HuH-7.5 (cell line): Measurements from ENCODE around the gene AMPH.

Source experiments
- DNase-seq: peaks from one replicate; pipeline ENCODE4 v3.0.0; 2011; ENCODE audit warnings: low spot score

Gene AMPH

DNA sequence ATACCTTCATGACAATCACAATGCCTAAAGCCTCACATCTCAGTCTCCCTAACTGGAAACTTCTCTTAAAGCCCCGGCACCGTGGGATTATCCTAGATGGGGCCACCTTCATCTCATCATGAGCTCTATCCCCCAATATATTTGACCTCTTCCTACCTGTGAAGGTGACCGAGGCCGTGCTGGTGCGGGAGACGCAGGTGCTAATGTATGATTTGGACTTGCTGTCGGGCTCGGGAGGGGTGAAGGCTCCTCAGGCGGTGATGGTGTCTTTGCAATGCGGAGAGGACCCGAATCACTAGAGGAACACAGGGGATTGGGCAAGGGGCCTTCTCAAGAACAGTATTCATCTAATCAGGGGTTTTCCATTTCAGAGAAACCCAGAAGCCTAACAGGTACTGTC lies 168.4 kb downstream of the AMPH start:
- DNase-seq, result no peak

- DNase-seq, result no peak
Observed at GRCh38 chr7:38461887-38462286, 169.3 kb downstream of the AMPH start.

DNA sequence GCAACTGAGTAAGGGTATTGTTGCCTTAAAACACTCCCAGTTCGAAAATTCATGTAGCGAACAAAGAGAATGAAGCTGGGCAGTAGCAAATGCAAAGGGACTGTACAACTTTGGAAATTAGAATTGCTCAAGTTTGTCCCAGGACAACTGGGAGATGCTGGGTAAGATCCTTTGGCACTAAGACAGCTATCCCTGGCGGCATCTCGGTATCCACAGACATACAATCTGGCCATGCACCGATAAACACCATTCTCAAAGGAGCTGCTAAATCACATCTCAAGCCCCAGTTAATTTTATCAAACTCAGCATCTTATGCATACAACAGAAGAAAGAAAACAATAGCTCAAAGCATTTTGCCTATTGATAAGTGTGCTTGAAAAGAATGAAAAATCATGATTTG lies 177.3 kb downstream of the AMPH start:
- DNase-seq, result no peak

DNA sequence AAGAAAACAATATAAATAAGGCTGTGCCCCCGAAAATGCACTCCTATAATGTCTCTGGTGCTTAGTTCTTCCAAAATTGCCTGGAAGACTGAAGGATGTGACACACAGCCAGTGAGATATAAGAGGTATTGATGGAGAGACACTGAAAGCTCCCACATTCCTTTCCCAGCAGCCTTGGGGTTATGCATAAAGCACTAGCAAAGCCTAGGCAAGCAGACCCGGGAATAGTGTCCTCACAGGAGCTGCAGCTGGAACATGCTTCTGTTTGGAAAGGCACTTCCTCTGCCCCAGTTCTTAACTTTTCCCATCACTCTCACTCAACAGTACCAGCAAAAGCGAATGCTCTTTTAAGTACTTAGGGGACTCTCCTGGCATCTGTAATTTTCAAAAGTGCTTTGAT lies 178.0 kb downstream of the AMPH start:
- DNase-seq, result no peak

GRCh38 chr7:38452681-38453108 lies 178.5 kb downstream of the AMPH start:
- no peak for DNase-seq

- no peak for DNase-seq
Observed at GRCh38 chr7:38451840-38452239, 179.3 kb downstream of the AMPH start.

DNA sequence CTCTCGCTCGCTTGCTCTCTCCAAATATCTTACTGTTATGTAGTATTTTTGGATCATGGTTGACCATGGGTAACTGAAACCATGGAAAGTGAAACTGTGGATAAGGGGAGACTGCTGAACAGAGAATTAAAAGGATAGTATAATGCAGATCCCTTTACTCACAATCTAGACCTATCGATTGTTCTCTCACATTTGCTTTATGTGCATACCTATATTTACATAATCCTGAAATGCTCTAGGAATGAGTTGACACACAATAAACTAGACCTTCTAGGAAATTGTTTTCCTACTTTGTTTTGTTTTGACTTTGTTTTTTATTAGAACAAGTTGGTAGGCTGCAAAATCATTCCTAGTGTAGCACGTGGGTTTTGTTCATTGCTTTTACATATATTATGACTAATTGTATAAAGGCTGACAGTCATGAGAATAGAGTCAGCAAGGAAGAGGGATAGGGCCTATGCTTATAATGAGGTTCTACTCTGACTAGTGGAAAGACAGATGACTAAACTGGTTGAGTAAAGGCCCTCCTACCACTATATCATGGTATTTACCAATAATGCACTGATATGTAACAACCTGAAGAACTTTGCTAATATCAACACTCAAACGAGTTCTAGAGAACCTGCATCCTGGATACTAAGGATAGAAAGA lies 182.5 kb downstream of the AMPH start:
- no peak for DNase-seq

DNA sequence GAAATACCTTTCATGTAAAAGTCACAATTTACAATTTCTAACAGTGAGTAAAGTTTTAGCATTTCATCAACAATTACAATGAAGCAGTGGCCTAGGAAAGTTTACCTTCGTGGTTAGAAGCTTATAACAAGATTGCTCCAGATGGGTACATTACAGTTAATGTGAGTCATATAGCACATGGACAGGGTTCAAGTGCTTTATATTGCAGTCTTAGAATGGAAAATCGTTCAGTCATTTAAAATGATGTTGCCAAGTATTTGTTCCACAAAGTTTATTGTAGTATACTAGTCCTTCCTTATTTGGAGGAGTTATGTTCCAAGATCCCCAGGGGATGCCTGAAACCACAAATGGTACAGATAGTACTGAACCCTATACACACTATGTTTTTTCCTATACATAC lies 183.1 kb downstream of the AMPH start:
- no peak for DNase-seq

- no peak for DNase-seq
Observed at GRCh38 chr7:38438970-38439369, 192.2 kb downstream of the AMPH start.

DNA sequence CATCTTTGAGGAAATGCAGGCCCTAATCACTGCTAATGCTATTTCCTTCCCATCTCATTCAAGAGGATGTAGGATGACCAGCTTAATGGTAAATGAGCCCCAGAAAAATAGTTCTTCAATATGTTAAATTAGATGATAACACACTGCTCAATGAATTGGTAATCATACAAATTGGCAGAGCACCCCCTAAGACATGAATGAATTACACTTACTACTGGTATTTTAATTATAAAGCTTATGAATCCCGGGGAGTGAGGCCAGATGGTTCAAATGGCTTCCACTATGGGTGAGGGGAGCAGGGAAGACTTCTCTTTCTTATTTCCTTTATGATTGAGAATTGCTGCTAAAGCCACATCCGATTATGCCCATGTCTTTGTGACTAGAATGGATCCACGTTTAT lies 198.5 kb downstream of the AMPH start:
- DNase-seq, result no peak

GRCh38 chr7:38432080-38432479 lies 199.1 kb downstream of the AMPH start:
- no peak for DNase-seq

DNA sequence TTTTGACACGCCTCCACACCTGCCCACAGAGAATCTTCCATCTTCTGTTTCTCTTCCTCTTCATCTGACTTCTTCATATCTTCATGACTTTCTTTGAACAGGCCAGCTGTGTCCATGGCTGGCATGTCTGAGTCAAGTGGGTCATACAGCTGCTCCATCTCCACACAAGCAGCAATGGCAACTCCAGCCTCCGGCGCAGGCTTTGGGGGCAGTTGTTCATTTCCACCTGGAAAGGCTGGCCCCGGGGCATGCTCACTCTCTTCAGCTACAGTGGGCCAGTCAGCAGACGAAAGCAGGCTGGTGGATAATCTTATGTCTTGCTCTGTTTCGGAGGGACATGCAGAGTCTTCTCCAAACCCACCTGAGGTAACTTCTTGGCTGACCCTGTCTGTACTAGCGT lies 202.1 kb downstream of the AMPH start:
- DNase-seq, result no peak

GRCh38 chr7:38428041-38428440 lies 203.1 kb downstream of the AMPH start:
- DNase-seq, result no peak

- no peak for DNase-seq
Observed at GRCh38 chr7:38427279-38427955, 203.8 kb downstream of the AMPH start.

GRCh38 chr7:38425509-38425908 lies 205.7 kb downstream of the AMPH start:
- no peak for DNase-seq

DNA sequence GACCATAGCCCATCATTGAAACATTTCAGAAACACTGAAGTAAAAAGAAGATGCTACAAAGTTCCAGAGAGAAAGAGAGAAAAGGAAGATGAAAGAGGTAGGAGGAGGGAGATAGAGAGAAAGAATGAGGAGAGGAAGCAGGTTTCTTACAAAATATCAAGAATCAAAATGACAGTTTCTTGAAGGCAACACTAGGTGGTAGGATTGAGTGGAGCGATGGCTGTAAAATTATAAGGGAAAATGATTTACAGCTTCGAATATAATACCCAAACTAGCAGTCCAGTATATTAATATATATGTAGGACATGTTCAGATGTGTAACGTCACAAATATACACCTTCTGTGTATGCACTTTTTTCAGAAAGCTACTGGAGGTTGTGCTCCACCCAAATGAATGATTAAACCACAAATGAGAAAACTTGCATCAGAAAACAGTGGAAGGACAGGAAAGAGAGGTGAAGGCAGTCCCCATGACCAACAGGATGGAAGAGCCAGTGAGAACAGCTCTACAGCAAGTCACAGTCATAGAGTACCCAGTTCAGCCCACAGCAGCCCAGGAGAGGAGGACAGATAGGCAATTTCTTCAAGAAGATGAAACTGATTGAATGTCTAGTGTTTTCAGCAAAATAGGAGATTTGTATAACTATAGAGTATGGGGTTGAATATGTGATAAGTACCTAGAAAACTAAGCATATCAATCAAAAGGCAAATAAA lies 206.3 kb downstream of the AMPH start:
- DNase-seq, result no peak

- no peak for DNase-seq
Observed at GRCh38 chr7:38413784-38414183, 217.4 kb downstream of the AMPH start.

DNA sequence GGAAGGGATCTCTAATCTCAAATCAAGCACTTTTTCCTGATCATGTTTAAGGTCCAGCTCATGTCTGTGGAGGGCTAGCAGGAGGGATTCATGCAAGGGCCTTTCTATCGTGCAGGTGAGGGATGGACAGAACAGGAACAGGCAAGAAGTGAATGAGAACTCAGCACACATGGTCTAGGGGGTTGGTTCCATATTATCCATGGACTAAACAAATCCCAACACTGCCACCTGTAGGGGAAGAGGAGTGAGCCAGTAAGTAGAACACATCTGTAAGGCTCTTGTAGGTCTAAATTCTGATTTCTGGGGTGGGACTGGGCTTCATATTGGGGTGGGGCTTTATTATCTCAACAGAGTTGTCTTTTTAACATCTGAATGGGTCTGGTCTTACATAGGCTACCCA lies 219.8 kb downstream of the AMPH start:
- no peak for DNase-seq

GRCh38 chr7:38410056-38410455 lies 221.1 kb downstream of the AMPH start:
- DNase-seq, result no peak

DNA sequence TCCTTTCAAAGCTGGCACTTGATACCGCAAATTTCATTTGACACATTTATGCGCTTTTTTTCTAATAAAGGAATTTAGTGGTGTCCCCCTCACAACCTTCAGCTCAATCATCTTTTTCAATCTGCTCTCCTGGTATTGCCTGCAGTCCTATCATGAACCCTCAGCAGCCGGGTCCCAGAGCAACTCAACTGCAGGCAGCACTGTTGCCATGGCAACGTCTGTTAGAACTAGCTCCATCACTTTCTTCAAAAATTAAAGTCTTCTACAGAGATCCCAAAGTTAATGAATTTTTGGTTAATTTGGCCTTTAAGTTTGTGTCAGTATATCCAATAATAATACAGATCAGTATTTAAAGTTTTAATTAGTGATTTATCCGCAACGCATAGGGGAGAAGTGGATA lies 221.6 kb downstream of the AMPH start:
- DNase-seq, result no peak

GRCh38 chr7:38398725-38399321 lies 232.3 kb downstream of the AMPH start:
- DNase-seq, result peak; percentile 22

DNA sequence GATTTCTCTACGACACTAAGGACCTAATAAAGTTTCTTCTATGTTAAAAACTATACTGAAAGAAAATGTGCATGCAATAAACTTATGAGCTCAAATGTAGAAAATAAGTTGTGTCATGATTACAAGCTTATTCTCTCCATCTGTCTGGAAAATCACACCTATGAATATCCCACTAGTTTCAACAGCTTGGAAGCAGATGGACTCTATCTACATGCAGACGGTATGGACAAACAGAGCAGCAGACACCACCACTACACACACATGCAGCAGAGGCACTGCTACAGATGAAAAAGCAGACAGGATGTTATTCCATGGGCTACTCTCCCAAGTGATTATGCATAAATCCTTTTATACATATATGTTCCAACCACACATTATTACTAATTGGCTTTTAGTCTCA lies 234.3 kb downstream of the AMPH start:
- DNase-seq, result no peak
